Lung (tissue), 12 donors: ENCODE measurements around the gene MRPL54. TPM values are rescaled to one million over a fixed set of nuclear protein-coding genes. Genes with fewer than 3 reads are reported as not detected.

Source experiments
- ATAC-seq: fragments of 200-7000 bp; cut with Tn5 transposase; one replicate; pipeline ENCODE4 v1.9.1; 2020; ENCODE audit warnings: moderate number of reproducible peaks; ENCODE audit not compliant: insufficient read depth, low FRiP score
- DNase-seq, 3 donors: peaks; one replicate each; pipeline ENCODE4 v3.0.0-alpha.2; 2013 to 2017
- H3K27ac ChIP-seq, 2 donors: one replicate each; pipeline ENCODE4 v1.5.1; 2013; ENCODE audit warnings: mild to moderate bottlenecking in 2 of 2, moderate library complexity in 2 of 2, control low read depth in 1 of 2, inconsistent platforms in 1 of 2, low read depth in 1 of 2, low read length in 1 of 2
- H3K27me3 ChIP-seq, 3 donors: one replicate each; pipeline ENCODE4 v1.5.1; 2013; ENCODE audit warnings: low read length in 2 of 3; ENCODE audit not compliant: control insufficient read depth in 3 of 3, insufficient read depth in 3 of 3
- H3K36me3 ChIP-seq, 4 donors: one replicate each; pipeline ENCODE4 v1.5.1; 2013; ENCODE audit warnings: low read length in 4 of 4, mild to moderate bottlenecking in 1 of 4, moderate library complexity in 1 of 4; ENCODE audit not compliant: control insufficient read depth in 4 of 4, insufficient read depth in 4 of 4
- H3K4me1 ChIP-seq, 5 donors: one replicate each; pipeline ENCODE4 v1.5.1; 2013; ENCODE audit warnings: low read length in 5 of 5, mild to moderate bottlenecking in 2 of 5, moderate library complexity in 1 of 5; ENCODE audit not compliant: control insufficient read depth in 5 of 5, insufficient read depth in 5 of 5
- H3K4me3 ChIP-seq: one replicate; pipeline ENCODE4 v1.5.1; 2013; ENCODE audit warnings: mild to moderate bottlenecking, control low read depth, moderate library complexity
- H3K9ac ChIP-seq, 2 donors: one replicate each; pipeline ENCODE4 v1.5.1; 2013; ENCODE audit warnings: low read length in 2 of 2, control low read depth in 1 of 2; ENCODE audit not compliant: insufficient read depth in 1 of 2
- H3K9me3 ChIP-seq, 4 donors: one replicate each; pipeline ENCODE4 v1.5.1; 2013; ENCODE audit warnings: low read length in 3 of 4, mild to moderate bottlenecking in 1 of 4, moderate library complexity in 1 of 4; ENCODE audit not compliant: control insufficient read depth in 4 of 4, insufficient read depth in 3 of 4
- CTCF ChIP-seq: IDR thresholded peaks from 2 replicates; pipeline ENCODE4 v1.5.1; 2012; ENCODE audit warnings: mild to moderate bottlenecking; ENCODE audit errors: control extremely low read depth, extremely low read depth
- WGBS, 2 donors: extraction: QIAGEN DNeasy Blood & Tissue Kit; methylation state at CpG; one replicate each; pipeline ENCODE4 v1.1.7; 2013; 5-methylcytosine and 5-hydroxymethylcytosine counted together
- polyA plus RNA-seq, 2 donors: library from polyadenylated mRNA; stranded (reverse); fragments of 200-250 nt; gene quantifications; one replicate each; pipeline ENCODE4 v1.2.1, GENCODE V29; 2013
- total RNA-seq, 2 donors: library from RNA; depleted of rRNA in 1 of 2; stranded (reverse); fragments of >200 nt in 1 of 2; gene quantifications; one replicate each; pipeline ENCODE4 v1.2.1, GENCODE V29; 2014 to 2021
- donor health status: control.
- donor health status: control.
- donor health status: Bipolar disorder and iron deficiency.
- donor health status: healthy.
- donor health status: DM: yes; HTN: yes; CAD: no.

Gene MRPL54
- total and polyA plus RNA-seq, 4 donors, result 28.9 to 137 (median 63.8) TPM

DNA sequence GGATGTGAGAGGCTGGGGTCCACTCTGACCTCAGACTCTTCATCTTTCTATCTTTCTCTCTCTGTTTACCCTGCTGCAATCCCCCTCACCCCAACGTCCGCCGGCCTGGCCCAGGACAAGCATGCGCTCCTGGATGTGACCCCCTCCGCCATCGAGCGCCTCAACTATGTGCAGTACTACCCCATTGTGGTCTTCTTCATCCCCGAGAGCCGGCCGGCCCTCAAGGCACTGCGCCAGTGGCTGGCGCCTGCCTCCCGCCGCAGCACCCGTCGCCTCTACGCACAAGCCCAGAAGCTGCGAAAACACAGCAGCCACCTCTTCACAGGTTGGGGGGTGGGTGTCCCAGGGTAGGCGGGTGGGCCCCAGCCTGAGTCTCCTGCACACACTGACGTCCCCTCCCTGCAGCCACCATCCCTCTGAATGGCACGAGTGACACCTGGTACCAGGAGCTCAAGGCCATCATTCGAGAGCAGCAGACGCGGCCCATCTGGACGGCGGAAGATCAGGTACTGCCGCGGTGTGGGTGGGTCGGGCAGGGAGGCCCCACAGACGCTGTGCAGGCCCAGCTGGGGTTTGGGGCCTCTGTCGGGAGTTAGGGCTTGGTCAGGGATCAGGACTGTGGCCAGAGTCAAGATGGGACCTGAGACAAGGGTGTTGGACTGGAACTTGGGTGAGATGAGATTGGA is 16.0 kb upstream of the MRPL54 start:
- DNase-seq, result no peak

DNA sequence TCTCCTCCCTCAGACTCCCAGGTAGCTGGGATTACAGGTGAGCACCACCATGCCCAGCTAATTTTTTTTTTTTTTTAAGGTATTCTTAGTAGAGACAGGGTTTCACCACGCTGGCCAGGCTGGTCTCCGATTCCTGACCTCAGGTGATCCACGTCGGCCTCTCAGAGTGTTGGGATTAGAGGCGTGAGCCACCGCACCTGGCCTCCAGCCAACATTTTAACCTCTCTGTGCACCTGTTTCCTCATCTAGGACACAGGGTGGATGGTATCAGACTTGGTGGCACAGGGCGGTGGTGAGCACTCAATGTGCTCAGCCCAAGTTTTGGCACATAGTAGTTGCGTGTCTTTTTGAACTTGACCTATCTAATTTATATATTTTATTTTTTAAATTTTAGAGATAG is 13.5 kb upstream of the MRPL54 start:
- Histone ChIP-seq H3K4me3 (no peak overlapping the region), H3K27me3 (no peaks in the 10 kb centered on the region), H3K36me3 (peaks cover 3 to 31% (median 10%) of the 10 kb centered on the region in 4 donors), H3K9ac (no peak overlapping the region), H3K4me1 (no peaks in the 10 kb centered on the region), H3K27ac (no peak overlapping the region), H3K9me3 (peaks cover 0 to 4% (median 0%) of the 10 kb centered on the region in 4 donors)
- DNase-seq (no peak), ATAC-seq (no peak)
- no peak for TF ChIP-seq CTCF
- 77 to 86% methylated on average over 8 of the region's 8 CpGs for WGBS, 2 donors

More for the DNA sequence above, 16.0 kb upstream of the MRPL54 start:
- H3K4me1 ChIP-seq, result no peaks in the 10 kb centered on the region
- no peak for ATAC-seq
- H3K9ac ChIP-seq, result no peak overlapping the region
- TF ChIP-seq CTCF, result no peak
- H3K27ac ChIP-seq, result no peak overlapping the region
- H3K9me3 ChIP-seq, result peaks cover 0 to 4% (median 0%) of the 10 kb centered on the region in 4 donors
- no peaks in the 10 kb centered on the region for H3K27me3 ChIP-seq
- no peak overlapping the region for H3K4me3 ChIP-seq
- 80 to 82% methylated on average over 31 of the region's 31 CpGs for WGBS, 2 donors
- H3K36me3 ChIP-seq, result peaks cover 3 to 16% (median 10%) of the 10 kb centered on the region in 4 donors

DNA sequence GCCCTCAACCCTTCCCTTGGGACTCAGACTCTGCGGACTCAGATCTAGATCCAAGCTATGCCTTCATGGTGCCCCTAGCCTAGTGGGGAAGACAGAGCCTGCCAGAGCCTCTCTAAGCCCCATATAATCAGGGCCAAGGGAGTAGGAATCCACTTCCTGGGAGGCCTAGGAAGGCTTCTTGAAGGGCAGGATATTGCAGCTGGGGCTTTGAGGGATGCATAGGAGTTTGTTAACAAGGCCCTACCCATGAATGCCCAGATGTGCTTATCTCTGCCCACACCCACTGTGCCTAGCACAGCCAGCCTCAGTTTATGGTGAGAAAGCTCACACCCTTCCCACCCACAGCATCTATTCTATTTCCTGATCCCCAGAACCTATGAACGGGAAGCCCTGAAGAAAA is 12.3 kb upstream of the MRPL54 start:
- H3K27ac ChIP-seq, result no peak overlapping the region
- H3K4me1 ChIP-seq, result no peaks in the 10 kb centered on the region
- H3K4me3 ChIP-seq, result no peak overlapping the region
- H3K36me3 ChIP-seq, result peaks cover 3 to 35% (median 10%) of the 10 kb centered on the region in 4 donors
- H3K27me3 ChIP-seq, result no peaks in the 10 kb centered on the region
- DNase-seq (no peak), ATAC-seq (no peak)
- no peak for TF ChIP-seq CTCF
- peaks cover 0 to 4% (median 0%) of the 10 kb centered on the region in 4 donors for H3K9me3 ChIP-seq
- WGBS, 2 donors, result 98 to 99% methylated on average over 2 of the region's 2 CpGs
- no peak overlapping the region for H3K9ac ChIP-seq
